Caki2 (cell line): ENCODE data around the gene DNAAF5. TPM values are rescaled to one million over a fixed set of nuclear protein-coding genes. Genes with fewer than 3 reads are reported as not detected.

Source experiments
- DNase-seq: peaks from one replicate; pipeline ENCODE4 v3.0.0-alpha.2; 2015; ENCODE audit warnings: low read depth
- in situ Hi-C: cut with HindIII; loops from 2 replicates; pipeline ENCODE4 v1.10.0; 2016; ENCODE audit warnings: low sequenced_read_pairs, low pct_unique_long_range_greater_than_20kb, mixed read lengths
- total RNA-seq: library from RNA; depleted of rRNA; stranded (reverse); fragments of >200 nt; shearing (Covaris generic); gene quantifications from 2 replicates; pipeline ENCODE4 v1.2.3, GENCODE V29; 2014; ENCODE audit warnings: low replicate concordance

Gene DNAAF5
- total RNA-seq, 1 experiment from 2014 or later, result 77.4 TPM

GRCh38 chr7:726854-727103, 280 bp downstream of the DNAAF5 start:
- in situ Hi-C loops, result no loop called here
- no peak for DNase-seq

DNA sequence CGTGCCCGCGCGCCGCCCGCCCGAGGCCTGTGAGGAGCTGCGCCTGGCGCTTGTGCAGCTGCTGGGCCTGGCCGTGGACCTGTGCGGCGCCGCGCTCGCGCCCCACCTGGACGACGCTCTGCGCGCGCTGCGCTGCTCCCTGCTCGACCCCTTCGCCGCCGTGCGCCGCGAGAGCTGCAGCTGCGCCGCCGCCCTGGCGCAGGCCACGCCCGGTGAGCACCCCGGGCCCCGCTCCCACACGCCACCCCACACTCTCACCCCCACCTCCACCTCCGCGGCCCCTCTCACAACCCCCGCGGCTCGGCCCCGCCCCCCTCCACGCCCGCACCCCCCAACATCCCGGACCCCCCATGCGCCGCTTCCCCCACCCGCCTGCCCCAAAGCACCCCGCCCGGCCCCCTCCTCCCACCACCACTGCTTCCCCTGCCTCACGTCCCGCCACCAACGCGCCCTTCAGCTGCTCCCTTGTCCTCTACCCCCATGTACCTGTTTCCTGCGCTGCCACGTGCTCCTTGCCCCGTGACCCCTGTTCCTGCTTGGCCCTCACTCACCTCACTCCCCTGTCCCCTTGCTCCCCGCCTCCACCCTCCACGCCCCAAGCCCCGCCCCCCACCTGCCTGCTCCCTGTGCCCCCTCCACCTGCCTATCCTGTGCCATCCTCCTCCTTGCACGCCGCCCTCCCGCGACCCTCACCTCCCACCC, 756 bp downstream of the DNAAF5 start, which contains the start of gene PRKAR1B:
PRKAR1B (minus strand) TSS at position 178 of the 702 bp plus-strand sequence. CDS start 15,776 bp downstream, outside the sequence.
- in situ Hi-C loops, result no loop called here
- DNase-seq, result no peak

DNA sequence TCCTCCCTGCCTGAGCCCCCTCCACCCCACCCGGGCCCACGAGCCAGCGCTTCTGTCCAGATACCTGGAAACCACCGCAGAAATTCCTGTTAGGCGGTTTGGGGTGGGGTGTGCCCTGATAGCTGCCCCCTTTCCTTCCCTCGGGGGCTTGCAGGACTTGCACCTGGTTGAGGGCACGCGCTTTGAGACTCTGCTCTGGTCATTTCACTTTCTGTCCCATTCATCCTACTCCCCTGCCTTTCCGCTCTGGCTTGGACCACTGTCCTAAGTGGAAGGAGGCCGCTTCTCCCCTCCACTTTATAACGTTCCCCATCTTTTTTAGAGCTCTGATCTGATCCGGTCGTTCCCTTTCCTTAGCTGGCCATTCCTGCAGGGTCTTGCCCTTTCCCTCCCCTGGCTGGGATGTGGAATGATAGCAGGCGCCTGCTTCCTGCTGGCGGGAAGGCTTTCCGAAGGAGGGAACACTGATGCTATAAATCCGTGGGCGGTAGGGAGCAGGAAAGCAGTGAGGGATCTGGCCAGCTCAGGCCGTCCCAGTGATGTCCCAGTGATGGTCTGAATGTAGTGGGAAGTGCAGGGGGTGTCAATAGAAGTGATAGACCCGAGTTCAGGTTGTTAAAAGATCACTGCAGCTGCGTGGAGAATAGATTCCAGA, 1.4 kb downstream of the DNAAF5 start:
- in situ Hi-C loops, result no loop called here
- no peak for DNase-seq

DNA sequence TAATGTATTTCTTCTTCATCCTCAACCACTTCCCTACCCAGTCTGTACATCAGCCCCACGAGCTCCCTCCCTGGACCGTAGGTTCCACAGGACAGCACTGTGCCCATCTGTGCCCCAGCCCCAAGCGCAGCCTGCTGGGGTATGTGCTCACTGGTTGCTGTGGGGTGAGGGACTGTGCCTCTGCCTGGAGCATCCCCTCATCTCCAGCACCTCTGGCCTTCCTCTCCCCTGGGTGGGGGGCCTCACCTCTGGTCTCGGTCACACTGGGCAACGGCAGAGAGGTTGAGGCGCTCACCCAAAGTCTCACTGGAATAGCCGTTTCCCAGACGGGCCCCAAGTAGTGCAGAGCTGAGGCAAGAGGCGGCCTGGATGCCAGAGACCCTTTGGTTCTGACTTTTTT, 2.1 kb downstream of the DNAAF5 start:
- DNase-seq, result no peak
- in situ Hi-C loops, result no loop called here

- no peak for DNase-seq
- in situ Hi-C loops, result no loop called here
These were observed 2.9 kb downstream of the DNAAF5 start for GRCh38 chr7:729140-730000.

GRCh38 chr7:730501-731439, 4.3 kb downstream of the DNAAF5 start:
- DNase-seq, result no peak
- in situ Hi-C loops, result no loop called here

DNA sequence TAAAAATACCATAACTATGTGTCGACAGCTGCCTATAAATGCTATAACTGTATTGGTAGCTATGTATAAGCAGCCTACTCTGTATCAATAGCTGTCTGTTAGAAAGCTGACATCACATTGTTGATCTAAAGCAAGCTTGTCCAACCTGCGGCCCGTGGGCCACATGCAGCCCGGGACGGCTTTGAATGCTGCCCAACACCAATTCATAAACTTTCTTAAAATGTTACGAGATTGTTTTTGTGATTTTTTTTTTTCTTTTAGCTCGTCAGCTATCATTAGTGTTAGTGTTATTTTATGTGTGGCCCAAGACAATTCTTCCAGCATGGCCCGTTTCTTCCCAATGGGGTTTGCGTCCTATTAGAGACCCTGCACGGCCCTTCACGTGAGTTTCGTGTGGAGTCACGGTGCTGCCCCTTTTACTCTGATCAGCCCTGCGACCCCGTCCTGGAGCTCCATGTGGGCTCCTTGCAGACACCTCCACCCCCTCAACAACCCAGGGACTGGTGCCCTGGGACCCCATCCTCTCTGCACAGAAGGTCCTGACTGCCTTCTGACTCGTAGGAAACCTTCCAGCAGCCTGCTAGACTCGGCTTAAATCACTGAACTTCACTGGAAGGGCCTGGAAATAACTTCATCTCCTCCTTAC, 5.1 kb downstream of the DNAAF5 start:
- DNase-seq, result no peak
- in situ Hi-C loops, result no loop called here

DNA sequence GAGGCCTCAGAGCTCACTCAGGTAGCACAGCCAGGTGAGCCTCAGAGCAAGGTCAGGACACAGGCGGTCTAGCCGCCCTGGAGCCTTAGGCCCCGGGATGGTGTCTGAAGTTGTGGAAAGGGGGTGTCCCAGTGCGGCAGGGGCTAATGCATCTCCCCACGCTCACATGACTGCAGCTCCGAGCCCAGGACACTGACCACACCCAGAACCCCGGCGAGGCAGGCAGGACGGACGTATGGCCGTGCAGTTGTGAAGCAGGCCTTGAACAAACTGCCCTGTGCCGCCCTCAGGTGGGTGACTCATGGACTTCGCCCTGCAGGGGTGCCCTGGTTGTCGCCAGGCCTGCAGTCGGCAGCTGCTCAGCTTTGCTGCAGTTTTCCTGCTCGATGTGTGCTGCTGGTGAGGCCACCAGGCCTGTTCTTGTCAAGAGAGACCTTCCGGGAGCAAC, 5.6 kb downstream of the DNAAF5 start:
- no peak for DNase-seq
- in situ Hi-C loops, result no loop called here

DNA sequence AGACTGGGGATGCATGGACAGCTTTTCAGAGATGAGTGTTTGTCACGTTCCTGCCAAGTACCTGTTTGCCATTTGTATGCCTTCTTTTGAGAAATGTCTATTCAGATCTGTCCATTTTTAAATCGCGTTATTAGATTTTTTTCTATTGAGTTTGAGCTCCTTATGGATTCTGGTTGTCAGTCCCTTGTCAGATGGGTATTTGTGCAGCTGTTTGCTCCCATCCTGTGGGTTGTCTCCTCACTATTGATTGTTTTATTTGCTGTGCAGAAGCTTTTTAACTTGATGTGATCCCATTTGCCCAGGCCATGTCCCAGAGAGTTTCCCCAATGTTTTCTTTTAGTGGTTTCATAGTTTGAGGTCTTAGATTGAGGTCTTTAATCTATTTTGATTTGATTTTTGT, 6.1 kb downstream of the DNAAF5 start:
- DNase-seq, result no peak
- in situ Hi-C loops, result no loop called here

- in situ Hi-C loops, result no loop called here
These were observed 7.7 kb downstream of the DNAAF5 start for GRCh38 chr7:734214-734613.

GRCh38 chr7:734808-735207, 8.3 kb downstream of the DNAAF5 start:
- in situ Hi-C loops, result no loop called here

More at GRCh38 chr7:734214-734613, 7.7 kb downstream of the DNAAF5 start:
- no peak for DNase-seq

DNA sequence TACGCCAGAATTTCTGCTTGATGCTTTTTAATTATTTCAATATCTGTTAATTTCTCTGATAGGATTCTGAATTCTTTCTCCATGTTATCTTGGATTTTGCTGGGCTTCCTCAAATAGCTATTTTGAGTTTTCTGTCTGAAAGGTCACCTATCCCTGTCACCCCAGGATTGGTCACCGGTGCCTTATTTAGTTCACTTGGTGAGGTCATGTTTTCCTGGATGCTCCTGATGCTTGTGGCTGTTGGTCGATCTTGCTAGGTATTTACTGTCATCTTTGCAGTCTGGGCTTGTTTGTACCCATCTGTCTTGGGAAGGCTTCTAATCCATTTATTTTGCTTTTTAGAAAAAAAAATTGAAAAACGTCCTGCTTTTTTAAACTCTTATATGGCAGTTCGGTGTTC, 11.7 kb downstream of the DNAAF5 start:
- DNase-seq, result no peak
- in situ Hi-C loops, result no loop called here

More at GRCh38 chr7:734808-735207, 8.3 kb downstream of the DNAAF5 start:
- no peak for DNase-seq

DNA sequence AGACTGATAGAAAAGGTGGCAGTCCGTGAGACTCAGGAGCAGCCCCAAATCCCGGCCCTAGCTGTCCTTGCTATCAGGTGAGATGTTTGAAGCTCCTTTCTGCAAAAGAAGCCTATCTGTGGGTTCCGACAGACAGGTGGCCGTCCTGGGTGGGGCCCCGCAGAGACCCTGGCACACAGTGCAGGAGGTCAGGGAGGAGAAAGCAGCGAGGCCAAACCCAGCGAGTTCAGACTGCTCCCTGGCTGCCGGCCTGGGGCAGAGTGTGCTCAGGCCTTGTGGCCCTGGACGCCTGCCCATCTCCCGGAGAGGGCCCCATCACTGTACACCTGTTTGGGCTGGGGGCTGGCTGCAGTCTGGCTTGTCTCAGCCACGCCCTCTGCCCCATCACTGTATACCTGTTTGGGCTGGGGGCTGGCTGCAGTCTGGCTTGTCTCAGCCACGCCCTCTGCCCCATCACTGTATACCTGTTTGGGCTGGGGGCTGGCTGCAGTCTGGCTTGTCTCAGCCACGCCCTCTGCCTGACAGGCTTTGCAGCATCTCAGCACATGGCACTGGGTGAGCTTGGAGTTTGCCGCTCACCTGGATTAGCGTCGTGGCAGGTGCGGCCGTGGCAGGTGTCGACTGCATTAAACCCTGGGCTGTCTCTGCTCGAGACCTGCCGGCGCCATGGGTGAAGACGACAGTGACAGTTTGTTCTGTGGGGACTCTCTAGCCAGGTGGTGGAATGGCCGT, 12.4 kb downstream of the DNAAF5 start:
- in situ Hi-C loops, result no loop called here
- no peak for DNase-seq

DNA sequence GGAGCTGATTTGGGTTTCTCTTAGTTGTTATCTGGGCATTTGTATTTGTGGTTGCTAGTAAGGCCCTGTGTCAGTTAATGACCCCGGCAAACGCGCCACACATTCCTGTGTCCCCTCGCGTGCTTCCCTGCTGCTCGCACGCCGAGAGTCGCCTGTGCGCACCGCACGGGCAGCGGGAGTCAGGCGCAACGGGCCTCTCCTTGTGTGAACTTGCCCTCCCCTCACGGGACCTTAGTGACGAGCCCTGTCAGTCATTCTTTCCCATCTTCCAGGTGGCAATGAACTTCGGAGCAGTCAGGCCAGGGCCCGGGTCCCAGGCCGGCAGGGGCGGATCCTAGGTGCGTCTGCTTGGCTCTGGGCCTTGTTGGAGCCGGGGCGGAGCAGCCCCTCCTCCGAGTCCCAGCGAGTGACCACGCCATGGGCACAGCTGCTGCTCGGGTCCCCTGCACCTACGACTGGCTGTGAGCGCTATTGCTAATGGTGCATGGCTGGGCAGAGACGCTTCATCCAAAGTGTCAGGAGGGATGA, 13.0 kb downstream of the DNAAF5 start:
- in situ Hi-C loops, result no loop called here
- DNase-seq, result no peak

- in situ Hi-C loops, result no loop called here
- DNase-seq, result no peak
These were observed 13.8 kb downstream of the DNAAF5 start for GRCh38 chr7:739983-740942.

GRCh38 chr7:741191-741671, 14.7 kb downstream of the DNAAF5 start:
- in situ Hi-C loops, result no loop called here
- no peak for DNase-seq
